ENCODE results near the gene ZNHIT6. TPM values are rescaled to one million over a fixed set of nuclear protein-coding genes. Genes with fewer than 3 reads are reported as not detected.

The ZNHIT6 gene
- polyA plus RNA-seq, 1 donor, result 23.2 TPM

DNA sequence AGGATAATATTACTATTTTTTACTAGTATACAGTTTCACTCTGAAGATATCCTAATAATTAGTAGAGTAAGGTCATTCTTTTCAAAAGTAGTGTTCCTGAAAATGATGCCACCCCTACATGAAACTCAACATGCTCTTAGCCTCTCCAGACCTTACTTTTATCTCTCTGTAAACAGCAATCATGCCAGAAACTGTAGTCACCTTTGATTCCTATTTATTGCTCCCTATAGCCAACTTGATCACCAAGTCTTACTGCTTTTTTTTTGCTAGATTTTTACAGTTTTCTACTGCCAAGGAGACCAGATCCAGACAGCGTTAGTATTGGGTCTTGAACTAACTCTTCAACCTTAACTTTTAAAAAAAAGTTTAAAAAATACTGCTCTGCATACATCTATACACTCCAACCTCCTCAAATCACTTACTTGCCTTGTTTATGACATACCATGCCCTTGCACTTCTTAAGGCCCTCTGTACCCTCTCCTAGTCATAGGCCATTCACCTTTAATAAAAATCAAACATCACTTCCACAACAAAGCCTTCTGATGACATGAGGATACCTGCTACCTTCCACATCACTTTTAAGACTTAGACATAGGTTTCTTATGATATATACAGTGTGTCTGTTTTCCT is 36.1 kb downstream of the ZNHIT6 start:
- DNase-seq, result peak; percentile 47 to 83
- Histone ChIP-seq H3K9me3 (ENCODE audit: control insufficient read depth, low read depth, low read length) (no peaks in the 10 kb centered on the region), H3K4me1 (ENCODE audit: control insufficient read depth, insufficient read depth, low read length) (peaks cover 5% of the 10 kb centered on the region), H3K4me3 (ENCODE audit: low read length) (no peak overlapping the region), H3K27ac (ENCODE audit: low read length) (peak overlapping the region; percentile 58), H3K27me3 (ENCODE audit: control insufficient read depth, insufficient read depth, low read length) (no peaks in the 10 kb centered on the region), H3K36me3 (ENCODE audit: control insufficient read depth, insufficient read depth, low read length) (peaks cover 13% of the 10 kb centered on the region)
- 17% methylated on average over 1 of the region's 1 CpG for WGBS (ENCODE audit: insufficient coverage, low lambda C conversion rate)

DNA sequence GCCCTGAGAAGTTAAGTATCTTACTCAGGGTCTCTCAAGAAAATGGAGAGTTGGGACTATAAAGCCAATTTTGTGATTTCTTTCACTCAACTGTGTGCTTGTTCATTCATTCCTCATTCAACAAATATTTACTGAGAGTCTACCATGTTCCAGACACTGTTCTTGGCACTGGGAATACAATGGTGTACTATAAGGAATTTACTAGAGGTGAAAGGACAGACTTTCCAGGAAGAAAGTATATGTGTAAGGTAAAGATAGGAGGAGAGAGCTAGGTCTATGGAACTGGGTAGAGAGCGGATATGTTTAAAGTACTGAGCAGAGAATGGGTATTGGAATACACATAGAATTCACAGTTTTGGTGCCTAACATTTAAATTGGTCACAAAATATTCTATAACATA is 42.3 kb downstream of the ZNHIT6 start:
- no CpG with 5 or more reads among the region's 1 CpG for WGBS (ENCODE audit: insufficient coverage, low lambda C conversion rate)
- peaks cover 3% of the 10 kb centered on the region for H3K36me3 ChIP-seq (ENCODE audit: control insufficient read depth, insufficient read depth, low read length)
- no peaks in the 10 kb centered on the region for H3K27me3 ChIP-seq (ENCODE audit: control insufficient read depth, insufficient read depth, low read length)
- no peak overlapping the region for H3K4me3 ChIP-seq (ENCODE audit: low read length)
- no peak overlapping the region for H3K27ac ChIP-seq (ENCODE audit: low read length)
- peaks cover 2% of the 10 kb centered on the region for H3K4me1 ChIP-seq (ENCODE audit: control insufficient read depth, insufficient read depth, low read length)
- H3K9me3 ChIP-seq (ENCODE audit: control insufficient read depth, low read depth, low read length), result no peaks in the 10 kb centered on the region
- no peak for DNase-seq

DNA sequence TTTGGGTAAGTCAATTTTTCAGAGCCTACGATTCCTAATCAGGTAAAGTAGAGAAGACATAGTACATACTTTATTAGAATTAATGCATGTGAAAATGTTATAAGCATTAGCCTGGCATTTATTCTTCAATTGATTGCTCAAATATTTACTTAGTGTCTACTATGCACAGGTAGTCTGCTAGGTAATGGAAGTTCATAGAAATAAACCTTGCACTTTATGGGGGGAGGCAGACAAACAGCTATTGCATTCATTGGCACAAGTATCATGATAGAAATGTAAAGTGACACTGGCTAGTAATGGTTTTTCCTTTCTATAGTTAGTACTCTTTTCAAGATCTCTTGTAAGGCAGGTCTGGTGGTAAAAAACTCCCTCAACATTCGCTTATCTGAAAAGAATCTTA is 44.9 kb downstream of the ZNHIT6 start:
- Histone ChIP-seq H3K36me3 (ENCODE audit: control insufficient read depth, insufficient read depth, low read length) (no peaks in the 10 kb centered on the region), H3K27ac (ENCODE audit: low read length) (no peak overlapping the region), H3K4me3 (ENCODE audit: low read length) (no peak overlapping the region), H3K9me3 (ENCODE audit: control insufficient read depth, low read depth, low read length) (no peaks in the 10 kb centered on the region), H3K27me3 (ENCODE audit: control insufficient read depth, insufficient read depth, low read length) (no peaks in the 10 kb centered on the region), H3K4me1 (ENCODE audit: control insufficient read depth, insufficient read depth, low read length) (peaks cover 2% of the 10 kb centered on the region)
- no peak for DNase-seq
- WGBS (ENCODE audit: insufficient coverage, low lambda C conversion rate), result 83% methylated on average over 1 of the region's 2 CpGs

DNA sequence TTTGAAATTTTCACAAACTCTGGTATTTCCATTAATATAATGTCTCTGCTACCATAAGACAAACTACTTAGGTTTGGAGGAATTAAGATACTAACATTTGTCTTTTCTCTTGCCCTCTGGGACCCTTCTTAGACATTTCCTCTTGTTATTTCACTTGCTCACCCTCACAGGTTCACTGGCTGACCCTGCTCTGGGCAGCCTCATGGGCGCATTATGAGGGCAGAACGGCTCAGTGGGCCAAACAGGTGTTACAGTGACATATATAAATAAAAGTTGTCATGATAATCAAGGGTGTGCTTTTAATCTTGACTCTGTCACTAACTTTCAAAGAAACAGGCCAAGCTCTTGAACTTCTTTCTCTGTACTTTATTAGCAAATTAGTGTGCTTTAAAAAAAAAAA is 46.5 kb downstream of the ZNHIT6 start:
- no peaks in the 10 kb centered on the region for H3K36me3 ChIP-seq (ENCODE audit: control insufficient read depth, insufficient read depth, low read length)

DNA sequence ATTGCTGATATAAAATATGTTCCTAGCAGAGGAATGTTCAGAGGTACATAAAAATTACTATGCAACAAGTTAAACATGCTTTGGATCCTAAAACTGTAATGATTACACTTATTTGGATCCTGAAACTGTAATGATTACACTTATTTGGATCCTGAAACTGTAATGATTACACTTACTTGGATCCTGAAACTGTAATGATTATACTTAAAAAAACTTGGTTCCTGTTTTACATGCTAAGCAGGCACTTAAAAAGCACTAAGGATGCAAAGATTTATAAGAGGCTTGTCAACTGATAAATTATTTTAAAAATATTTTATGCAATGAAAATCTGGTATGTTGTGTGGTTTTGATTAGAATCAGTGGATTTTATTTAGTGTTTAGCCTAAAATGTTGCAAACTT is 47.7 kb downstream of the ZNHIT6 start:
- no peak overlapping the region for H3K4me3 ChIP-seq (ENCODE audit: low read length)
- H3K4me1 ChIP-seq (ENCODE audit: control insufficient read depth, insufficient read depth, low read length), result peaks cover 2% of the 10 kb centered on the region
- DNase-seq, result no peak
- H3K27me3 ChIP-seq (ENCODE audit: control insufficient read depth, insufficient read depth, low read length), result no peaks in the 10 kb centered on the region
- no peaks in the 10 kb centered on the region for H3K36me3 ChIP-seq (ENCODE audit: control insufficient read depth, insufficient read depth, low read length)
- no peak overlapping the region for H3K27ac ChIP-seq (ENCODE audit: low read length)
- H3K9me3 ChIP-seq (ENCODE audit: control insufficient read depth, low read depth, low read length), result no peaks in the 10 kb centered on the region

More for the DNA sequence above, 46.5 kb downstream of the ZNHIT6 start:
- Histone ChIP-seq H3K4me3 (ENCODE audit: low read length) (no peak overlapping the region), H3K9me3 (ENCODE audit: control insufficient read depth, low read depth, low read length) (no peaks in the 10 kb centered on the region), H3K4me1 (ENCODE audit: control insufficient read depth, insufficient read depth, low read length) (peaks cover 2% of the 10 kb centered on the region), H3K27me3 (ENCODE audit: control insufficient read depth, insufficient read depth, low read length) (no peaks in the 10 kb centered on the region), H3K27ac (ENCODE audit: low read length) (no peak overlapping the region)
- DNase-seq, result no peak
- no CpG with 5 or more reads among the region's 2 CpGs for WGBS (ENCODE audit: insufficient coverage, low lambda C conversion rate)

DNA sequence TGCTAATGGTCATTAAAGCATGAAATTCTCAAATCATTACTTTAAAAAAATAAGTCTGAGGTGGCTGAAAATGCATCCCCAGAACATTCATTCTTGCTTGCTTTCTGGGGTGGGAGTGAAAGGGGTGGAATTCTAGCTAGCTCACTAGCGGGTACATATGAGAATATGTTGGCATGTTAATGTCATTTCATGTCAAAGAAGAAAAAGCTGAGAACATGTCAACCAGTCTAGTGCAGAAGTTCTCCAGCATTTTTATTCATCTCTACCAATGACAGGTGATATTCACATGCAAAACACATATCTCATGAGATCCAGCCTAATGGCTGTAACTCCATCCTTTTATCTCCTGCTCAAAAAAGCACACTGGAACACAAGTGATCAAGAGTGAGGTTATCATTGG is 49.1 kb downstream of the ZNHIT6 start:
- no CpG with 5 or more reads among the region's 1 CpG for WGBS (ENCODE audit: insufficient coverage, low lambda C conversion rate)
- Histone ChIP-seq H3K9me3 (ENCODE audit: control insufficient read depth, low read depth, low read length) (no peaks in the 10 kb centered on the region), H3K4me3 (ENCODE audit: low read length) (no peak overlapping the region), H3K27ac (ENCODE audit: low read length) (no peak overlapping the region), H3K36me3 (ENCODE audit: control insufficient read depth, insufficient read depth, low read length) (no peaks in the 10 kb centered on the region), H3K27me3 (ENCODE audit: control insufficient read depth, insufficient read depth, low read length) (no peaks in the 10 kb centered on the region), H3K4me1 (ENCODE audit: control insufficient read depth, insufficient read depth, low read length) (peaks cover 2% of the 10 kb centered on the region)
- DNase-seq, result no peak

DNA sequence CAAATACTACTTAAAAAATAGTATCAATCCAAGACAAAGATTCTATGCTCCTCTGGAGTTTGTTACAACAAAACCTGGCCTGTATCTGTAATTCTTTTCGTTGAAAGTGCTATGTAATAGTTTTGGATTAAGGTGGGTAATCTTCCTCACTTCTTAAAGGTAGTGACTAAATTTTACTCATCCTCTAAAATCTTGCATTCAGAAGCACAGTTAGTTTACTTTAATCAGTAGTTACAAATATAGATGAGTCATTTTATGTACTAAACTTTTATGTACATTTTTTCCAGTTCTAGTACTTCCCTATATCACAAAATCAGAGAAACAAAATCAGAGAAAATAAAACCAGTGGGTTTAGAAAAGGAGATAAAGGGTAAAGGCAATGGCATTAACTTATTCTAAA is 51.3 kb downstream of the ZNHIT6 start:
- H3K9me3 ChIP-seq (ENCODE audit: control insufficient read depth, low read depth, low read length), result no peaks in the 10 kb centered on the region
- DNase-seq, result no peak
- H3K36me3 ChIP-seq (ENCODE audit: control insufficient read depth, insufficient read depth, low read length), result peaks cover 7% of the 10 kb centered on the region
- WGBS (ENCODE audit: insufficient coverage, low lambda C conversion rate), result 88% methylated on average over 1 of the region's 1 CpG
- no peaks in the 10 kb centered on the region for H3K27me3 ChIP-seq (ENCODE audit: control insufficient read depth, insufficient read depth, low read length)
- no peaks in the 10 kb centered on the region for H3K4me1 ChIP-seq (ENCODE audit: control insufficient read depth, insufficient read depth, low read length)
- H3K4me3 ChIP-seq (ENCODE audit: low read length), result no peak overlapping the region
- H3K27ac ChIP-seq (ENCODE audit: low read length), result no peak overlapping the region

DNA sequence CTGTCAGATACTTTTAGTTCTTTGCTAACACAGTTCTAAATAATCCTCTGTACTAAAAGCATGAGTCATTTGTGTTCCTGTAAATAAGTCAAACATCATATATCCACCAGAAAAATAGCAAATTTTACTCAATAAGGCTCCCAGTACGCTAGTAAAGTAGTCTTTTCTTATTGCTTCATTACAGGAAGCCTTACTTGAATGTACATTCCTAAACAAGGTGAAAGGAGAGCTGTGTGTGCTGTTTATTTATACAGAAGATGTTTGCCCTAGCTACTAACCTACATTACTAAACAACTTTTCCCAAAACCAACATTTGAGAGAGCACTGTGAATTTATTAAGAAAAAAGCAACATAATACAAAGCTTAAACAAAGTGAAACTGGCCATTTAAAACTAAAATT is 52.0 kb downstream of the ZNHIT6 start:
- Histone ChIP-seq H3K36me3 (ENCODE audit: control insufficient read depth, insufficient read depth, low read length) (peaks cover 7% of the 10 kb centered on the region), H3K27ac (ENCODE audit: low read length) (no peak overlapping the region), H3K27me3 (ENCODE audit: control insufficient read depth, insufficient read depth, low read length) (no peaks in the 10 kb centered on the region), H3K4me3 (ENCODE audit: low read length) (no peak overlapping the region), H3K9me3 (ENCODE audit: control insufficient read depth, low read depth, low read length) (no peaks in the 10 kb centered on the region), H3K4me1 (ENCODE audit: control insufficient read depth, insufficient read depth, low read length) (no peaks in the 10 kb centered on the region)
- no CpG with 5 or more reads among the region's 1 CpG for WGBS (ENCODE audit: insufficient coverage, low lambda C conversion rate)
- no peak for DNase-seq

DNA sequence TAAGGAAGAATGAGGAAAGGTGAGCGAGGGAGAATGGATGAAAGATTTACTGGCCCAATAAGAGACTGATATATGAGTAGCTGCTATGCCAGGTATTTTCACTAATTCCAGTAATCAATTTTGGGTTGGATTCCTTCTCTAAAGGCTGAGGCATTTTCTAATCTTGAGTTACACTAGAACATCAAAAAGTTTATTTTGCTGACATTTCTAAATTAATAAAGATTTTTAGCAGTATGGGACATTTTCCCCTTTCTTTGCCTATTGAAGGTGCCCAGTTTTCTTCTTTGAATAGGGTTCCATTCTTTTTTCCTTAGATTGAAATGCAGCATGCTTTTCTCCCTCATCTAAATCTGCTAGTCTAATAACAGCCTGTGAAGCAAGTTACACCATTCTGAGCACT is 52.9 kb downstream of the ZNHIT6 start:
- H3K4me3 ChIP-seq (ENCODE audit: low read length), result no peak overlapping the region
- no peaks in the 10 kb centered on the region for H3K9me3 ChIP-seq (ENCODE audit: control insufficient read depth, low read depth, low read length)
- WGBS (ENCODE audit: insufficient coverage, low lambda C conversion rate), result no CpG with 5 or more reads among the region's 1 CpG
- peaks cover 7% of the 10 kb centered on the region for H3K36me3 ChIP-seq (ENCODE audit: control insufficient read depth, insufficient read depth, low read length)
- no peak overlapping the region for H3K27ac ChIP-seq (ENCODE audit: low read length)
- H3K4me1 ChIP-seq (ENCODE audit: control insufficient read depth, insufficient read depth, low read length), result no peaks in the 10 kb centered on the region
- DNase-seq, result no peak
- no peaks in the 10 kb centered on the region for H3K27me3 ChIP-seq (ENCODE audit: control insufficient read depth, insufficient read depth, low read length)

DNA sequence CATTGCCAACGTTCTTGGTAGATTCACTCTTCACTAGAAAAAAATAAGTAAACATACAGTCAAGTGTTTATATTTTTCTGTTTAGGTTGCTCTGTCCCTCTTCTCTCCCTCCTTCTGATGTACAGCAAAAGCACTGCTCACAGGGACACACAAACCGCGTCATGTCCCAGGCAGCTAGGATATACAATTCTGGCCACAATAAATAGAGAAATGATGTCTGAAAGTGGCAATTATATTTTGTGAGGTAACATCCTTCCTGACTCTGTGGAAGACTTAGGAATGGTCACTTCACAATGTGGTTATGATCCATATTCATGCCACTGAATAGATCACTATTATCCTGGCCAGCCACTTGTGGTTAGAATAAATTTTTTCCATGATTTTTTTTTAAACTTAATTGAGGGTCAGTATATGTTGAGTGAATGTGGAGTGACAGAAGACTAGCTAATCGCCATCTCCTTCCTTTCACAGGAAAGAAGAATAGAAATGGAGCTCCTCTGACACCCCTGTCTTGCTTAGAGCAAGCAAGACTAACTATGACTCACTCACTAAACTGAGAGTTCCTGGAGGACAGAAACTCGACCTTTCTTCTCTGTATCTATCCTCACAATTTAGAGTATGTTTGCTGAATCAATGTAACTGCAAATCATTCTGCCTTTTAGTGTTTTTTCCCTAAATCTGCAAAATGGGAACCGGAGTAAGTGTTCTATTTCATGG is 54.0 kb downstream of the ZNHIT6 start:
- Histone ChIP-seq H3K27me3 (ENCODE audit: control insufficient read depth, insufficient read depth, low read length) (no peaks in the 10 kb centered on the region), H3K9me3 (ENCODE audit: control insufficient read depth, low read depth, low read length) (no peaks in the 10 kb centered on the region), H3K36me3 (ENCODE audit: control insufficient read depth, insufficient read depth, low read length) (peaks cover 9% of the 10 kb centered on the region), H3K4me3 (ENCODE audit: low read length) (no peak overlapping the region), H3K27ac (ENCODE audit: low read length) (no peak overlapping the region), H3K4me1 (ENCODE audit: control insufficient read depth, insufficient read depth, low read length) (no peaks in the 10 kb centered on the region)
- 59% methylated on average over 2 of the region's 6 CpGs for WGBS (ENCODE audit: insufficient coverage, low lambda C conversion rate)
- peak in 1 of 2 donors; percentile 14 for DNase-seq

DNA sequence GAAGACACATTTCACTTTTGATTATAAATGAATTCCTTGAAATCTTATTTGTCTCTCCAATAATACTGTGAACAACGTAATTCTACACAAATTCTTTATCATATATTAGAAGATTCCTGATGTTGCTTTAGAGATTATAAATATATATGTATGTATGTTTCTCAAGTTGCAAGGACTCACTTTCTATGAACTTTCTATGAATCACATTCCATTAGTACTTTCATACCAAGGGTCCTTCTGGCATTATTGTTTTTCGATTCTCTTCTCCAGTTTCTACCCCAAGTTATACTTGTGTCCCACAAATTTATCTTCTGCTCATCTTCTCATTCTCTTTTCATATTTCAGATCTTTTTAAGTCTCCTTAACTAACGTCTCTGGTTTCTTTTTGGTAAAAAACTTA is 55.9 kb downstream of the ZNHIT6 start:
- Histone ChIP-seq H3K4me3 (ENCODE audit: low read length) (no peak overlapping the region), H3K4me1 (ENCODE audit: control insufficient read depth, insufficient read depth, low read length) (no peaks in the 10 kb centered on the region), H3K36me3 (ENCODE audit: control insufficient read depth, insufficient read depth, low read length) (peaks cover 9% of the 10 kb centered on the region), H3K27ac (ENCODE audit: low read length) (no peak overlapping the region), H3K27me3 (ENCODE audit: control insufficient read depth, insufficient read depth, low read length) (no peaks in the 10 kb centered on the region), H3K9me3 (ENCODE audit: control insufficient read depth, low read depth, low read length) (peaks cover 3% of the 10 kb centered on the region)
- WGBS (ENCODE audit: insufficient coverage, low lambda C conversion rate), result 100% methylated on average over 2 of the region's 3 CpGs
- no peak for DNase-seq
